HEK293 (cell line): ENCODE results near the gene GET3.
A peak's percentile ranks its signal among the peaks of the same experiment; 100 is the strongest.

Source experiments
- ELK4 ChIP-seq: IDR thresholded peaks from 2 replicates; pipeline ENCODE4 v1.6.1; 2011; ENCODE audit warnings: mild to moderate bottlenecking, low read depth, low read length, borderline replicate concordance
- GLI4 ChIP-seq: fragments of 450-650 bp; formaldehyde crosslinking; IDR thresholded peaks from 2 replicates; pipeline ENCODE4 v1.5.1; 2016; ENCODE audit warnings: missing biosample characterization, missing genetic modification characterization
- HOXD13 ChIP-seq: sonication (generic); formaldehyde crosslinking; IDR thresholded peaks from 2 replicates; pipeline ENCODE4 v1.8.0; 2022; ENCODE audit warnings: missing genetic modification reagents, borderline replicate concordance
- PRDM6 ChIP-seq: fragments of 450-650 bp; formaldehyde crosslinking; IDR thresholded peaks from 2 replicates; pipeline ENCODE4 v1.5.1; 2017; ENCODE audit warnings: missing biosample characterization, missing genetic modification characterization
- REPIN1 ChIP-seq: fragments of 450-650 bp; formaldehyde crosslinking; IDR thresholded peaks from 2 replicates; pipeline ENCODE4 v1.5.1; 2017; ENCODE audit warnings: missing biosample characterization, missing genetic modification characterization, low read depth
- REST ChIP-seq: fragments of 450-650 bp; formaldehyde crosslinking; IDR thresholded peaks from 2 replicates; pipeline ENCODE4 v1.5.1; 2016; ENCODE audit warnings: missing biosample characterization, missing genetic modification characterization
- SP3 ChIP-seq: fragments of 450-650 bp; formaldehyde crosslinking; IDR thresholded peaks from 2 replicates; pipeline ENCODE4 v1.5.1; 2016; ENCODE audit warnings: missing biosample characterization, missing genetic modification characterization
- TCF7L2 ChIP-seq: IDR thresholded peaks from 2 replicates; pipeline ENCODE4 v1.6.1; 2011; ENCODE audit warnings: low read depth, mild to moderate bottlenecking, inconsistent platforms, low read length, moderate library complexity, borderline replicate concordance
- WT1 ChIP-seq: fragments of 450-650 bp; formaldehyde crosslinking; IDR thresholded peaks from 2 replicates; pipeline ENCODE4 v1.5.1; 2016; ENCODE audit warnings: missing biosample characterization, missing genetic modification characterization
- ZBTB17 ChIP-seq: fragments of 450-650 bp; formaldehyde crosslinking; IDR thresholded peaks from 2 replicates; pipeline ENCODE4 v1.5.1; 2016; ENCODE audit warnings: missing biosample characterization, missing genetic modification characterization
- ZNF112 ChIP-seq: fragments of 450-650 bp; formaldehyde crosslinking; IDR thresholded peaks from 2 replicates; pipeline ENCODE4 v1.5.0; 2017; ENCODE audit warnings: missing biosample characterization, missing genetic modification characterization
- ZNF114 ChIP-seq: fragments of 450-650 bp; formaldehyde crosslinking; IDR thresholded peaks from 2 replicates; pipeline ENCODE4 v1.5.0; 2017; ENCODE audit warnings: missing biosample characterization, missing genetic modification characterization
- ZNF121 ChIP-seq: fragments of 450-650 bp; formaldehyde crosslinking; IDR thresholded peaks from 2 replicates; pipeline ENCODE4 v1.5.1; 2016; ENCODE audit warnings: missing biosample characterization, missing genetic modification characterization
- ZNF155 ChIP-seq: fragments of 450-650 bp; formaldehyde crosslinking; IDR thresholded peaks from 2 replicates; pipeline ENCODE4 v1.5.1; 2016; ENCODE audit warnings: missing biosample characterization, missing genetic modification characterization
- ZNF266 ChIP-seq: fragments of 450-650 bp; formaldehyde crosslinking; IDR thresholded peaks from 2 replicates; pipeline ENCODE4 v1.5.1; 2016; ENCODE audit warnings: missing biosample characterization, missing genetic modification characterization, low read depth
- ZNF280C ChIP-seq: fragments of 450-650 bp; formaldehyde crosslinking; IDR thresholded peaks from 2 replicates; pipeline ENCODE4 v1.5.1; 2016; ENCODE audit warnings: missing biosample characterization, missing genetic modification characterization
- ZNF398 ChIP-seq: fragments of 450-650 bp; formaldehyde crosslinking; IDR thresholded peaks from 2 replicates; pipeline ENCODE4 v1.5.1; 2017; ENCODE audit warnings: missing biosample characterization, missing genetic modification characterization
- ZNF473 ChIP-seq: fragments of 450-650 bp; formaldehyde crosslinking; IDR thresholded peaks from 2 replicates; pipeline ENCODE4 v1.5.1; 2017; ENCODE audit warnings: missing biosample characterization, missing genetic modification characterization
- ZNF623 ChIP-seq: fragments of 450-650 bp; formaldehyde crosslinking; IDR thresholded peaks from 2 replicates; pipeline ENCODE4 v1.5.1; 2016; ENCODE audit warnings: missing biosample characterization, missing genetic modification characterization
- ZNF629 ChIP-seq: fragments of 450-650 bp; formaldehyde crosslinking; IDR thresholded peaks from 2 replicates; pipeline ENCODE4 v1.5.1; 2017; ENCODE audit warnings: missing biosample characterization, missing genetic modification characterization
- ZNF704 ChIP-seq: fragments of 450-650 bp; formaldehyde crosslinking; IDR thresholded peaks from 2 replicates; pipeline ENCODE4 v1.5.1; 2016; ENCODE audit warnings: missing biosample characterization, missing genetic modification characterization
- ZNF785 ChIP-seq: fragments of 450-650 bp; formaldehyde crosslinking; IDR thresholded peaks from 2 replicates; pipeline ENCODE4 v1.5.1; 2016; ENCODE audit warnings: missing biosample characterization, missing genetic modification characterization
- ZNF837 ChIP-seq: fragments of 450-650 bp; formaldehyde crosslinking; IDR thresholded peaks from 2 replicates; pipeline ENCODE4 v1.5.1; 2016; ENCODE audit warnings: missing biosample characterization, missing genetic modification characterization
- ZNF843 ChIP-seq: fragments of 450-650 bp; formaldehyde crosslinking; IDR thresholded peaks from 2 replicates; pipeline ENCODE4 v1.5.1; 2016; ENCODE audit warnings: missing biosample characterization, missing genetic modification characterization
- ZSCAN4 ChIP-seq: fragments of 450-650 bp; formaldehyde crosslinking; IDR thresholded peaks from 2 replicates; pipeline ENCODE4 v1.5.1; 2017; ENCODE audit warnings: missing biosample characterization, missing genetic modification characterization

Gene GET3

GRCh38 chr19:12782424-12783290 lies 45.4 kb downstream of the GET3 start (continued):
- TF ChIP-seq ZNF623 (tag by site-specific recombination) (no peak), REST (no peak), ZNF398 (tag by site-specific recombination) (peak; percentile 82), GLI4 (tag by site-specific recombination) (no peak), ZNF785 (tag by site-specific recombination) (peak; percentile 99), TCF7L2 (no peak), SP3 (tag by site-specific recombination) (peak; percentile 65), ZNF112 (tag by site-specific recombination) (no peak), ZNF121 (tag by site-specific recombination) (no peak), ZNF837 (tag by site-specific recombination) (no peak), ZBTB17 (no peak), ZNF704 (no peak), ZNF629 (tag by site-specific recombination) (peak; percentile 67; the same call in 1 of the 2 replicates), ZNF266 (tag by site-specific recombination) (no peak), PRDM6 (tag by site-specific recombination) (0 out of 2 replicates have a peak, but pooled peaks have one; percentile 24), HOXD13 (CRISPR knock-in tag) (no peak), ELK4 (no peak), ZNF280C (tag by site-specific recombination) (no peak), ZNF473 (no peak), ZNF843 (tag by site-specific recombination) (peak; percentile 11), ZNF155 (no peak), REPIN1 (tag by site-specific recombination) (no peak), ZNF114 (tag by site-specific recombination) (no peak), WT1 (tag by site-specific recombination) (0 out of 2 replicates have a peak, but pooled peaks have one; percentile 4), ZSCAN4 (tag by site-specific recombination) (peak; percentile 20; the same call in 1 of the 2 replicates)
